ENCODE measurements around the gene MACROD2.

MACROD2 gene

DNA sequence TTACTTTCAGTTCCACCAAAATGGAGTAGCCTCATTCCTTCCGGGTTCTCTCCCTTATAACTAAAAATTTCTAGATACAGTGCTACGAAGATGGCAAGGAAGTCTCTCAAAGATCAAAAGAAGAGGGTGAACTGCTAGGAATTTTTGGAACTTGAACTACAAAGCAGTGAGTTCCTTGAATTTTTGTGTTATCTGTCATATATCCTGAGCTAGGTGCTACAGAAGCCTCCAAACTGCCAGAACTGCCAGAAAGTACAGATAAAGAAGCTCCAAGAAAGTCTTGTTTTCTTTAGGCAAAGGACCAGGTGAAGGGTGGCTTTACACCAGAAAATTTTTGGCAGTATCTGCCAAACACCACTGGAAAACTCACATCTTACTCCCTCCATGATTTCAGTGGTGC lies 560.9 kb downstream of the MACROD2 start:
- TF ChIP-seq FOXP2 (optimal IDR thresholded peaks at IDR 0.05; ENCODE audit: borderline replicate concordance, extremely low read depth, extremely low read length, insufficient read depth) (no peak), TAF1 (IDR thresholded peaks at IDR 0.05; ENCODE audit: borderline replicate concordance, insufficient read depth, low read length) (no peak), SIN3A (IDR thresholded peaks at IDR 0.05; ENCODE audit: borderline replicate concordance, insufficient read depth, low read length) (no peak), POLR2AphosphoS5 (IDR thresholded peaks at IDR 0.05; ENCODE audit: low read depth, low read length) (no peak)
- TF ChIP-seq, protein P1, sequence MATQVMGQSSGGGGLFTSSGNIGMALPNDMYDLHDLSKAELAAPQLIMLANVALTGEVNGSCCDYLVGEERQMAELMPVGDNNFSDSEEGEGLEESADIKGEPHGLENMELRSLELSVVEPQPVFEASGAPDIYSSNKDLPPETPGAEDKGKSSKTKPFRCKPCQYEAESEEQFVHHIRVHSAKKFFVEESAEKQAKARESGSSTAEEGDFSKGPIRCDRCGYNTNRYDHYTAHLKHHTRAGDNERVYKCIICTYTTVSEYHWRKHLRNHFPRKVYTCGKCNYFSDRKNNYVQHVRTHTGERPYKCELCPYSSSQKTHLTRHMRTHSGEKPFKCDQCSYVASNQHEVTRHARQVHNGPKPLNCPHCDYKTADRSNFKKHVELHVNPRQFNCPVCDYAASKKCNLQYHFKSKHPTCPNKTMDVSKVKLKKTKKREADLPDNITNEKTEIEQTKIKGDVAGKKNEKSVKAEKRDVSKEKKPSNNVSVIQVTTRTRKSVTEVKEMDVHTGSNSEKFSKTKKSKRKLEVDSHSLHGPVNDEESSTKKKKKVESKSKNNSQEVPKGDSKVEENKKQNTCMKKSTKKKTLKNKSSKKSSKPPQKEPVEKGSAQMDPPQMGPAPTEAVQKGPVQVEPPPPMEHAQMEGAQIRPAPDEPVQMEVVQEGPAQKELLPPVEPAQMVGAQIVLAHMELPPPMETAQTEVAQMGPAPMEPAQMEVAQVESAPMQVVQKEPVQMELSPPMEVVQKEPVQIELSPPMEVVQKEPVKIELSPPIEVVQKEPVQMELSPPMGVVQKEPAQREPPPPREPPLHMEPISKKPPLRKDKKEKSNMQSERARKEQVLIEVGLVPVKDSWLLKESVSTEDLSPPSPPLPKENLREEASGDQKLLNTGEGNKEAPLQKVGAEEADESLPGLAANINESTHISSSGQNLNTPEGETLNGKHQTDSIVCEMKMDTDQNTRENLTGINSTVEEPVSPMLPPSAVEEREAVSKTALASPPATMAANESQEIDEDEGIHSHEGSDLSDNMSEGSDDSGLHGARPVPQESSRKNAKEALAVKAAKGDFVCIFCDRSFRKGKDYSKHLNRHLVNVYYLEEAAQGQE (IDR thresholded peaks at IDR 0.05; ENCODE audit: insufficient read depth in 1 of 2, low read depth in 2 of 2, low read length in 2 of 2) = no peak

DNA sequence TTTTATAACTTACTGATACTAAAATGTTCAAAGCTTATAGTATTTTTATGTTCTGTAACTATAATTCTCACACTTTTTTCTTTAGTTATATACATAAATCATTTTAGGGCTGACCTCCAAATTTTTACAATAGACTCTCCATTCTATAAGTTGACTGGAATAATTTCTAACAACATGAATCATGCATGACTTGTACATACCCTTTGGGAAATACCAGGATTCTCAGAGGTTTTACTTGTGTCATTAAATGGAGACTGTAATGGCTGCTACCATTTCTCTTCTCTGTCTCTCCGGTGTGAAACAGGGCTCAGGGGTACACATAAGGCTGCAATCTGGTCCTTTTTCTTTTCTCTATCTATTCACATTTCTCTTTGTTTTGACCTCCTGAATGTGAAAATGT lies 564.3 kb downstream of the MACROD2 start:
- TF ChIP-seq, protein P1 (IDR thresholded peaks at IDR 0.05; ENCODE audit: insufficient read depth in 1 of 2, low read depth in 2 of 2, low read length in 2 of 2) = no peak
- TF ChIP-seq FOXP2 (optimal IDR thresholded peaks at IDR 0.05; ENCODE audit: borderline replicate concordance, extremely low read depth, extremely low read length, insufficient read depth) = no peak
- TF ChIP-seq POLR2AphosphoS5 (IDR thresholded peaks at IDR 0.05; ENCODE audit: low read depth, low read length) = no peak
- no peak for TF ChIP-seq SIN3A (IDR thresholded peaks at IDR 0.05; ENCODE audit: borderline replicate concordance, insufficient read depth, low read length)
- no peak for TF ChIP-seq TAF1 (IDR thresholded peaks at IDR 0.05; ENCODE audit: borderline replicate concordance, insufficient read depth, low read length)

DNA sequence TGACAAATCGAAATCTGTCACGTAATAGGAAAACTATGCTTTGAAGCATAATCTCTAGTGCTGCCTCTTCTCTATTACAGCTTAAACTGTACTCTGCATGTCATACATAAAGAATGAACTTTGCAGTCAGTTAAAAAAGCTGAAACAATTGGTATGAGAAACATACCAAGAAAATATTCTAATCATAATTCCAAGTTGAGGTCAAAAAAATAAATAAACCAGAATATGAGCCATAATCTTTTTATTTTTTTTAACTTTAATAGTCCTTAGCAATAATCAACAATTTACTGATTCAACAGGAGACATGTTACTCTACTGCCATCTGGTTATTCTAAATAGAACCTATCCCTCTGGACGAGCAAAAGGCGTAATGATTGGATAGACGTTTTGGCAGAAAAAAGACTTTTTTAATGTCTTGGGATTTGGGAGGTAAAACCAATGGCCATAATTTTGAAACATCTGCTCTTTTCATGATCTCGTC lies 566.5 kb downstream of the MACROD2 start:
- TF ChIP-seq FOXP2 (optimal IDR thresholded peaks at IDR 0.05; ENCODE audit: borderline replicate concordance, extremely low read depth, extremely low read length, insufficient read depth) (no peak), SIN3A (IDR thresholded peaks at IDR 0.05; ENCODE audit: borderline replicate concordance, insufficient read depth, low read length) (no peak), POLR2AphosphoS5 (IDR thresholded peaks at IDR 0.05; ENCODE audit: low read depth, low read length) (no peak), TAF1 (IDR thresholded peaks at IDR 0.05; ENCODE audit: borderline replicate concordance, insufficient read depth, low read length) (no peak)
- TF ChIP-seq, protein P1 (IDR thresholded peaks at IDR 0.05; ENCODE audit: insufficient read depth in 1 of 2, low read depth in 2 of 2, low read length in 2 of 2) = no peak

DNA sequence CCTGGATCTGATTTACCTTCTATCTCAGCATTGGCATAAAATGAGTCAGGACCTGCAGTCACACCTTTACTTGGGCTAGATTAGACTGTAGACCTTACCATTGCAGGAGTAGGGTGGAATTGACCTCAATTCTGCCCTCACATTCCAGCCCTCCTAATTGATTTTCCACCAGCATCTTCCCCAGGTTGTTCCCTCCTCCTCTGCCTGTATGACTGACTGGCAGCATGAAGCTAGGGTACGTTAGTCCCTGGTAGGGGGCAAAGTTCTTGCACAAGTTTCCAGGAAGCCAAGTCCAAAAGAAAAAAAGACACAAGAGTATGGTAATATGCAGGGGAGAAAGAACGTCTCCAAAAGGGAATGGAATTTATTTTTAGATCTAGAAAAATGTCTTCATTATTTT lies 567.7 kb downstream of the MACROD2 start:
- TF ChIP-seq, protein P1 (IDR thresholded peaks at IDR 0.05; ENCODE audit: insufficient read depth in 1 of 2, low read depth in 2 of 2, low read length in 2 of 2) = no peak
- no peak for TF ChIP-seq SIN3A (IDR thresholded peaks at IDR 0.05; ENCODE audit: borderline replicate concordance, insufficient read depth, low read length)
- TF ChIP-seq FOXP2 (optimal IDR thresholded peaks at IDR 0.05; ENCODE audit: borderline replicate concordance, extremely low read depth, extremely low read length, insufficient read depth) = no peak
- no peak for TF ChIP-seq TAF1 (IDR thresholded peaks at IDR 0.05; ENCODE audit: borderline replicate concordance, insufficient read depth, low read length)
- TF ChIP-seq POLR2AphosphoS5 (IDR thresholded peaks at IDR 0.05; ENCODE audit: low read depth, low read length) = no peak

DNA sequence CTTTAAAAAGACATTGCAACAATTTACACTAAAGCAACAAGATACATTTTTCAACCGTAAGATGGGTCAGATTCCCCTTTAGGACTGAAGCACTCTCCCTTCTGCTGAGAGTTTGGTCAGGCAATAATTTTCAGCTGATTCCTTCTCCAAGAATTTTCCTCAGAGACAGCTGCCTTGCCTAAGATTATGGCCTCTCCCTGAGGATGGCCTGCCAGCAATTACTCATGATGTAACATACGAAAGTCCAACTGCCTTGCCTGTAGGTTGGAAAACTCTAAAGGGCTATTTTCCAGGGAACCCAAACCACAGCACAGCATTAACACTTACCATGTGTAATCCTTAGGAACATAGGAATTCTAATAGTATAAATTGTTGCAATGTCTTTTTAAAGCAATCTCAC lies 571.2 kb downstream of the MACROD2 start:
- TF ChIP-seq TAF1 (IDR thresholded peaks at IDR 0.05; ENCODE audit: borderline replicate concordance, insufficient read depth, low read length) = no peak
- TF ChIP-seq, protein P1 (IDR thresholded peaks at IDR 0.05; ENCODE audit: insufficient read depth in 1 of 2, low read depth in 2 of 2, low read length in 2 of 2) = no peak
